IPS-15b (cell line): ENCODE results near the gene ZNF462.
"Not testable (repeated sequence)": the region's sequence is repeated elsewhere in the genome, so short reads cannot be mapped to it uniquely, and the experiment has no call there.

Experiments
- H3K27me3 ChIP-seq: one replicate; pipeline ENCODE4 v1.6.1; 2013; ENCODE audit warnings: low read length; ENCODE audit not compliant: control insufficient read depth, insufficient read depth
- H3K36me3 ChIP-seq: one replicate; pipeline ENCODE4 v1.6.1; 2013; ENCODE audit warnings: low read length; ENCODE audit not compliant: control insufficient read depth, insufficient read depth
- H3K4me1 ChIP-seq: one replicate; pipeline ENCODE4 v1.6.1; 2013; ENCODE audit warnings: mild to moderate bottlenecking, low read length; ENCODE audit not compliant: control insufficient read depth, insufficient read depth
- H3K4me3 ChIP-seq: one replicate; pipeline ENCODE4 v1.5.1; 2013; ENCODE audit warnings: low read depth, low read length
- H3K9ac ChIP-seq: one replicate; pipeline ENCODE4 v1.6.1; 2013; ENCODE audit warnings: low read depth, mild to moderate bottlenecking, low read length
- H3K9me3 ChIP-seq: one replicate; pipeline ENCODE4 v1.6.1; 2013; ENCODE audit warnings: mild to moderate bottlenecking, low read length; ENCODE audit not compliant: control insufficient read depth, insufficient read depth

The ZNF462 gene

GRCh38 chr9:106893088-106893487, 30.1 kb downstream of the ZNF462 start:
- H3K4me1 ChIP-seq, result peaks cover 66% of the 10 kb centered on the region
- H3K27me3 ChIP-seq, result no peaks in the 10 kb centered on the region
- H3K9ac ChIP-seq, result no peak overlapping the region
- H3K9me3 ChIP-seq, result no peaks in the 10 kb centered on the region
- H3K36me3 ChIP-seq, result no peaks in the 10 kb centered on the region
- no peak overlapping the region for H3K4me3 ChIP-seq

DNA sequence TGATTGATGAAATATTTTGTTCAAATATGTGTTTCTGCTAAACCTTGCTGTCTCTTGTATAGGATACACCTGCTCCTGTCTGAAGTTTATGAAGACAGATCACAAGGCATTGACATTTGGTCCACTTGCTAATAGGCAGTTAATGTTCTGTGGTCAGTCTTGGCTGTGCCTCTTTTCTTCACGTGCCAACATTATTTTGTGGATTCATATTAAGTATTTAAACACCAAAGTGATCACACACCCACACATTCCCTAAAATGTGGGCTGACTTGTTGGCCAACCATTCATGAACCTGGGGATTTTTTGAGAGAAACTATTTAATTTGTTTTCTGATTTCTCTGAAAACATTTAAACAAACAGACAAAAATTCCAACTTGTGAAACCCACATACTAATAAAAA, 33.7 kb downstream of the ZNF462 start:
- no peaks in the 10 kb centered on the region for H3K36me3 ChIP-seq
- no peak overlapping the region for H3K4me3 ChIP-seq
- peaks cover 39% of the 10 kb centered on the region for H3K4me1 ChIP-seq

GRCh38 chr9:106897236-106897635, 34.3 kb downstream of the ZNF462 start:
- Histone ChIP-seq H3K9me3 (no peaks in the 10 kb centered on the region), H3K4me1 (peaks cover 33% of the 10 kb centered on the region), H3K27me3 (no peaks in the 10 kb centered on the region), H3K36me3 (no peaks in the 10 kb centered on the region), H3K4me3 (no peak overlapping the region), H3K9ac (no peak overlapping the region)

More for the DNA sequence above, 33.7 kb downstream of the ZNF462 start:
- Histone ChIP-seq H3K9me3 (no peaks in the 10 kb centered on the region), H3K27me3 (no peaks in the 10 kb centered on the region), H3K9ac (no peak overlapping the region)

DNA sequence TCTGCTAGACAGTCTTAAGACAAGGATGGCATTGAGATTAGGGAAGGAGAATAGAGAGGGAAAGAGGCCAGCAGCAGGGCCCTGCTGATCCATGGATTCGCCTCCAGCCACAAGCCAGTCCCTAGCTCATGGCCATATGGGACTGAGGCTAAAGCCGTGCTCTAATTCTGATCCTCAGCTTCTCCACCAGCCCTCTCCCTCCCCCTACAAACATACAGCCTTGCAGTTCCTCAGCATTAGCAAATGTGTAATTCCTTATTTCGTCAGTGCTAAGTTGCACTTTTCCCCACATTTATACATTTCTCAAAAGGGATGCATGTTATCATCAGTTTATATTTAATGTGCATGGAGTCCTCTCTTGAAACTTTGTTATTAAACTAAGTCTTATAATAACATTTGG, 34.8 kb downstream of the ZNF462 start:
- Histone ChIP-seq H3K36me3 (no peaks in the 10 kb centered on the region), H3K27me3 (no peaks in the 10 kb centered on the region), H3K4me1 (peaks cover 28% of the 10 kb centered on the region), H3K9me3 (no peaks in the 10 kb centered on the region), H3K9ac (no peak overlapping the region), H3K4me3 (no peak overlapping the region)

GRCh38 chr9:106900523-106900922, 37.6 kb downstream of the ZNF462 start:
- H3K27me3 ChIP-seq, H3K4me3 ChIP-seq: not testable (repeated sequence)

DNA sequence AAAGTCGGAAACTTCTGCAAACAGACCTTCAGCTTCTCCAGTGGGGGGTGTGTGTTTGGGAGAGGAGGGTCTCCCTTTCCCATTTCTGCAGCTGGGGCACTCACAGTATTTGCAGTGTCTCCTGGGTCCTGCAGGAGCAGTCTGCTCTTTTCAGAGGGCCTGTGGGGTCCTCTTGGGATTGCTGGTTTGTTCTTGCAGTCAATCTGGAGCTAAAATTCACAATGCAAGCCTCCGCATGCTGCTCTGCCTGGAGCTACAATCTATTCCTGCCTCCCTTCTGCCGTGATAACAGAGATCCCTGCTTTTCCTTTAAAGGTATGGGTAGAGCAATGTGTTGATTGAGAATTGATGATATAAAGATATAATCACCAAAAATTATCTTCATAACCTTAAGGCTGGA, 43.2 kb downstream of the ZNF462 start:
- Histone ChIP-seq H3K36me3 (no peaks in the 10 kb centered on the region), H3K9ac (no peak overlapping the region), H3K4me1 (peaks cover 3% of the 10 kb centered on the region)

More at GRCh38 chr9:106900523-106900922, 37.6 kb downstream of the ZNF462 start:
- not testable (repeated sequence) for H3K9ac ChIP-seq, H3K36me3 ChIP-seq, H3K9me3 ChIP-seq
- peaks cover 16% of the 10 kb centered on the region for H3K4me1 ChIP-seq

GRCh38 chr9:106911951-106912350, 49.0 kb downstream of the ZNF462 start:
- Histone ChIP-seq H3K4me3 (no peak overlapping the region), H3K9ac (no peak overlapping the region), H3K36me3 (no peaks in the 10 kb centered on the region), H3K4me1 (peaks cover 8% of the 10 kb centered on the region), H3K9me3 (no peaks in the 10 kb centered on the region), H3K27me3 (no peaks in the 10 kb centered on the region)

More for the DNA sequence above, 43.2 kb downstream of the ZNF462 start:
- Histone ChIP-seq H3K27me3 (no peaks in the 10 kb centered on the region), H3K9me3 (no peaks in the 10 kb centered on the region), H3K4me3 (no peak overlapping the region)

GRCh38 chr9:106913276-106913675, 50.3 kb downstream of the ZNF462 start:
- Histone ChIP-seq H3K36me3 (no peaks in the 10 kb centered on the region), H3K4me3 (no peak overlapping the region), H3K4me1 (peaks cover 8% of the 10 kb centered on the region), H3K9me3 (no peaks in the 10 kb centered on the region), H3K9ac (no peak overlapping the region), H3K27me3 (no peaks in the 10 kb centered on the region)

DNA sequence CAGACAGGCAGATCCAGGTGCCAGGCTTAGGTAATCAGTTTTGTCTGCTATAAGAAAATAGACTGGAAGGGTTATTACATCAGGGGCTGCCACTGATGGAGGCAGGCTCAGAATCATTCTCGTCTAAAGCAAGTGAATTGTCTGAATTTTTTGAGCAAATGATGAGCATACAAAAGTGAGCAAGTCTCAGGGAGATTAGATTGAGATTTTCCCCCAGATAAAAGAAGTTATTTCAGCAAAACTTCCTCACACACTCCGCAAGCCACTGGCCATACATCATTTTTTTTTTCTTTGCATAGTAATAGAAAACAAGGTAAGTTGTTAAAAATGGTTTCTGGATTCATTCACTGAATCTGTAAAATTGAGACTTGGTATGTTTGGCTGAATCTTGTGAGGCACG, 52.9 kb downstream of the ZNF462 start:
- no peaks in the 10 kb centered on the region for H3K27me3 ChIP-seq
- H3K9me3 ChIP-seq, result no peaks in the 10 kb centered on the region
- H3K4me3 ChIP-seq, result no peak overlapping the region
- peaks cover 15% of the 10 kb centered on the region for H3K4me1 ChIP-seq
- H3K9ac ChIP-seq, result no peak overlapping the region
- no peaks in the 10 kb centered on the region for H3K36me3 ChIP-seq

DNA sequence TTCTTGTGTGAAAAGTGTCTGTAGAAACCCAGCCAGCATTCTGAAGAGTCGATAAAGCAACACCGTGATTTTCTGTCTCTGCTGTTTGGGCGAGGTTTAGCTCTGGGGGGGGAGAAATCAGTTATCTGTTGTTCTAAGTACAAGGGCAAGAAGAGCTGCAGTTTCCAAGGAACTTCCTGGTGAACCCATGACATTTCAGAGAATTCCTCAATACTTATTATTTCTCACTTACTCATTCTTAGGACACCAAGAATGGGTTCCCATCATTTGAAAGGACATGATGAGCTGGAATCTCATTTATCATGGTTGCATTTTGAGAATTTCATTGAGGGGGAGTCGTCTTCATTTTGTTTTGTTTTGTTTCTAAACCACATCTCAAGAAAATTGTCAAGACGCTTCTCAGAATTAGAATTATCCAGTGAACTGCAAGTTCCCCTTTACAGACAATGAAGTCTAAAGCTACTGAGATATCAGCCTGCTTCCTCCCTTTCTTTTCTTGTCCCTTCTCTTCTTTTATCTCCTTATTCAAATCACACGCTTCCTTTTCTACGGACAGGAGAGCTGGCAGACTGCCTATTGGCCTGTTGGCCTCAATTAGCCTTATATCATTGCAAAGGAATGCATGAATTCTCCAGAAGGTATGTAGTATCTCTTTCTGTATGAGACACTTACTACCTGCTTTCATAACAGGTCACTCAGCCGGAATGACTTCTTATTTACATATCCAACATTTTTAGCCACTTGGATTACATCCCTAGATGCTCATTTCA, 53.7 kb downstream of the ZNF462 start:
- H3K36me3 ChIP-seq, result no peaks in the 10 kb centered on the region
- no peak overlapping the region for H3K9ac ChIP-seq
- H3K9me3 ChIP-seq, result no peaks in the 10 kb centered on the region
- H3K4me1 ChIP-seq, result peaks cover 20% of the 10 kb centered on the region
- H3K27me3 ChIP-seq, result no peaks in the 10 kb centered on the region
- no peak overlapping the region for H3K4me3 ChIP-seq

GRCh38 chr9:106918825-106919509, 56.0 kb downstream of the ZNF462 start:
- H3K9me3 ChIP-seq, result no peaks in the 10 kb centered on the region
- no peaks in the 10 kb centered on the region for H3K27me3 ChIP-seq
- peaks cover 5% of the 10 kb centered on the region for H3K36me3 ChIP-seq
- no peak overlapping the region for H3K4me3 ChIP-seq
- no peak overlapping the region for H3K9ac ChIP-seq
- H3K4me1 ChIP-seq, result peaks cover 22% of the 10 kb centered on the region

- H3K4me1 ChIP-seq, result peaks cover 22% of the 10 kb centered on the region
- peaks cover 16% of the 10 kb centered on the region for H3K36me3 ChIP-seq
- no peaks in the 10 kb centered on the region for H3K9me3 ChIP-seq
- no peaks in the 10 kb centered on the region for H3K27me3 ChIP-seq
- no peak overlapping the region for H3K4me3 ChIP-seq
- H3K9ac ChIP-seq, result no peak overlapping the region
These were observed 57.1 kb downstream of the ZNF462 start for GRCh38 chr9:106920091-106920490.
